Measurements from ENCODE around the gene CHCHD6. TPM values are rescaled to one million over a fixed set of nuclear protein-coding genes. Genes with fewer than 3 reads are reported as not detected.

Gene CHCHD6
- total and polyA plus RNA-seq, 2 of the 4 experiments (the other 2 are of a cell fraction): 18.8 to 28.9 TPM

GRCh38 chr3:126664591-126665214, 39.3 kb upstream of the CHCHD6 start:
- Histone ChIP-seq H3K9ac (ENCODE audit: low read depth, low read length) (no peak overlapping the region), H3K9me3 (ENCODE audit: control insufficient read depth, insufficient read depth, low read length) (peaks cover 3% of the 10 kb centered on the region; the same call in 1 of the 2 replicates), H2BK5ac (ENCODE audit: low read depth, low read length, poor library complexity, severe bottlenecking) (no peak overlapping the region), H2AFZ (replicated peaks; ENCODE audit: low read length, poor library complexity) (no peak overlapping the region), H3K18ac (ENCODE audit: low read depth, low read length) (no peak overlapping the region), H2BK20ac (ENCODE audit: low read depth, low read length) (no peak overlapping the region), H3K27ac (ENCODE audit: insufficient read depth, low read length) (no peak overlapping the region), H3K56ac (ENCODE audit: extremely low read depth, insufficient read depth, low read length) (no peak overlapping the region), H3K4ac (ENCODE audit: low read depth, low read length) (no peak overlapping the region), H3K79me1 (ENCODE audit: low read depth in 1 of 2, low read length in 2 of 2) (no peaks in the 10 kb centered on the region), H2AK5ac (ENCODE audit: low read depth, low read length) (no peak overlapping the region), H2BK120ac (ENCODE audit: low read depth, low read length) (no peak overlapping the region), H3K23ac (ENCODE audit: low read depth, low read length) (no peak overlapping the region; the same call in 1 of the 2 replicates), H3K9me1 (ENCODE audit: insufficient read depth, low read length) (no peaks in the 10 kb centered on the region), H3K4me3 (ENCODE audit: insufficient read depth, low read depth, low read length) (no peak overlapping the region), H2BK15ac (ENCODE audit: low read depth, low read length) (no peak overlapping the region), H2AK9ac (replicated peaks; ENCODE audit: low read depth, low read length, poor library complexity) (no peak overlapping the region), H4K5ac (ENCODE audit: low read depth, low read length) (no peak overlapping the region), H4K91ac (ENCODE audit: insufficient read depth, low read depth, low read length) (no peak overlapping the region), H3K36me3 (ENCODE audit: control insufficient read depth, insufficient read depth, low read length) (no peaks in the 10 kb centered on the region), H3K27me3 (ENCODE audit: control insufficient read depth, insufficient read depth, low read length) (peaks cover 72% of the 10 kb centered on the region), H3K4me2 (ENCODE audit: low read depth, low read length) (no peak overlapping the region), H4K20me1 (ENCODE audit: insufficient read depth, low read length) (no peaks in the 10 kb centered on the region), H3K14ac (replicated peaks; ENCODE audit: low read depth, low read length) (no peak overlapping the region), H3K4me1 (ENCODE audit: control insufficient read depth, insufficient read depth, low read length) (peaks cover 2% of the 10 kb centered on the region; the same call in 1 of the 2 replicates), H4K8ac (ENCODE audit: low read depth in 2 of 2, low read length in 2 of 2) (no peak overlapping the region)
- in situ Hi-C loops (cut with MboI; ENCODE audit: low sequenced_read_pairs): no loop called here
- ATAC-seq (ENCODE audit: low read depth) (peak; percentile 54), DNase-seq (peak; percentile 15)
- TF ChIP-seq BHLHE40 (IDR thresholded peaks at IDR 0.05; ENCODE audit: low read depth, low read length): no peak
- no peak for TF ChIP-seq RFX5 (IDR thresholded peaks at IDR 0.05; ENCODE audit: low read depth, low read length)
- TF ChIP-seq NFE2L2 (IDR thresholded peaks at IDR 0.05; ENCODE audit: low read depth, low read length): no peak
- no peak for TF ChIP-seq RAD21 (IDR thresholded peaks at IDR 0.05; ENCODE audit: low read length)
- TF ChIP-seq, protein P1, sequence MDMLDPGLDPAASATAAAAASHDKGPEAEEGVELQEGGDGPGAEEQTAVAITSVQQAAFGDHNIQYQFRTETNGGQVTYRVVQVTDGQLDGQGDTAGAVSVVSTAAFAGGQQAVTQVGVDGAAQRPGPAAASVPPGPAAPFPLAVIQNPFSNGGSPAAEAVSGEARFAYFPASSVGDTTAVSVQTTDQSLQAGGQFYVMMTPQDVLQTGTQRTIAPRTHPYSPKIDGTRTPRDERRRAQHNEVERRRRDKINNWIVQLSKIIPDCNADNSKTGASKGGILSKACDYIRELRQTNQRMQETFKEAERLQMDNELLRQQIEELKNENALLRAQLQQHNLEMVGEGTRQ (IDR thresholded peaks at IDR 0.05; ENCODE audit: low read depth, low read length): no peak
- TF ChIP-seq MAFK (IDR thresholded peaks at IDR 0.05; ENCODE audit: low read depth, low read length): no peak
- no peak for TF ChIP-seq FOS (IDR thresholded peaks at IDR 0.05; ENCODE audit: low read depth, low read length)
- TF ChIP-seq, protein P2, sequence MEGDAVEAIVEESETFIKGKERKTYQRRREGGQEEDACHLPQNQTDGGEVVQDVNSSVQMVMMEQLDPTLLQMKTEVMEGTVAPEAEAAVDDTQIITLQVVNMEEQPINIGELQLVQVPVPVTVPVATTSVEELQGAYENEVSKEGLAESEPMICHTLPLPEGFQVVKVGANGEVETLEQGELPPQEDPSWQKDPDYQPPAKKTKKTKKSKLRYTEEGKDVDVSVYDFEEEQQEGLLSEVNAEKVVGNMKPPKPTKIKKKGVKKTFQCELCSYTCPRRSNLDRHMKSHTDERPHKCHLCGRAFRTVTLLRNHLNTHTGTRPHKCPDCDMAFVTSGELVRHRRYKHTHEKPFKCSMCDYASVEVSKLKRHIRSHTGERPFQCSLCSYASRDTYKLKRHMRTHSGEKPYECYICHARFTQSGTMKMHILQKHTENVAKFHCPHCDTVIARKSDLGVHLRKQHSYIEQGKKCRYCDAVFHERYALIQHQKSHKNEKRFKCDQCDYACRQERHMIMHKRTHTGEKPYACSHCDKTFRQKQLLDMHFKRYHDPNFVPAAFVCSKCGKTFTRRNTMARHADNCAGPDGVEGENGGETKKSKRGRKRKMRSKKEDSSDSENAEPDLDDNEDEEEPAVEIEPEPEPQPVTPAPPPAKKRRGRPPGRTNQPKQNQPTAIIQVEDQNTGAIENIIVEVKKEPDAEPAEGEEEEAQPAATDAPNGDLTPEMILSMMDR (conservative IDR thresholded peaks at IDR 0.05; ENCODE audit: low read depth, low read length): no peak
- TF ChIP-seq RCOR1 (IDR thresholded peaks at IDR 0.05; ENCODE audit: insufficient replicate concordance, low read length): no peak
- TF ChIP-seq SMC3 (IDR thresholded peaks at IDR 0.05; ENCODE audit: low read depth, low read length): no peak
- TF ChIP-seq ELK1 (IDR thresholded peaks at IDR 0.05; ENCODE audit: borderline replicate concordance, low read depth, low read length): no peak
- intact Hi-C loops (cut with micrococcal nuclease): no loop called here
- 34% methylated on average over 5 of the region's 5 CpGs; no CpG with 5 or more reads in 1 of the 2 experiments for WGBS, 2 experiments (ENCODE audit: extremely low coverage in 2 of 2, insufficient read length in 1 of 2)
- ChIA-PET CTCF (no interaction called here), POLR2A (ENCODE audit: unreplicated experiment) (no interaction called here)
- dilution Hi-C loops (cut with HindIII; ENCODE audit: low sequenced_read_pairs, unreplicated experiment): no loop called here
- no TSS peak for BruUV-seq (replicated peaks)

All from IMR-90 (cell line).